Coronary artery (tissue), 2 donors: ENCODE data around the gene NAXE.
A peak's percentile ranks its signal among the peaks of the same experiment; 100 is the strongest.
"Not testable (repeated sequence)": the region's sequence is repeated elsewhere in the genome, so short reads cannot be mapped to it uniquely, and the experiment has no call there.

Source experiments
- DNase-seq: peaks from one replicate; pipeline ENCODE4 v3.0.0-alpha.2; 2017; ENCODE audit warnings: low spot score
- H3K27ac ChIP-seq, 2 donors: fragments of 200-600 bp; sonication (generic); one replicate each; pipeline ENCODE4 v1.5.1; 2016 to 2019
- H3K4me3 ChIP-seq: fragments of 200-600 bp; sonication (generic); 2 replicates; pipeline ENCODE4 v1.5.1; 2016; ENCODE audit warnings: mild to moderate bottlenecking, moderate library complexity
- TF ChIP-seq, protein P1 (sequence below): fragments of 200-600 bp; sonication (generic); IDR thresholded peaks from one replicate; pipeline ENCODE4 v1.5.1; 2019; ENCODE audit warnings: antibody characterized with exemption

NAXE gene

DNA sequence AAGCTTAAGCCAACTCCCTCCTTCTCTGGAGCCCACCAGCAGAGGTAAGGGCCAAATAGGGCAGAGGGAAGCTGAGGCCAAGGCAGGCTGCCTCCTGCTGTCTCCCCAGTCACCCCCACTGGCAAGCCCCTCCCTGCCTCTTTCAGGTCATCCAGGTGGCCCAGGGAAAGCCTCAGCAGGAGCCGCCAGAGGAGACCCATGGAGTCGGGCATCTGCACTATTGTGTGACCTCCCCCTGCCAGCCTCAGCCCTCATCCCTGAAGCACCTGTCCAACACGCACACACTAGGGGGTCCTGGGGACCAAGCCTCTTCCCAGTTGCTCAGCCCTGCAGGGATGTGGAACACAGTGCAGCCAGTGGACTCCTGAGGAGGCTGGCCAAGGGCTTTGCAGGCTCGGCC, 5.3 kb upstream of the NAXE start:
- TF ChIP-seq, protein P1, sequence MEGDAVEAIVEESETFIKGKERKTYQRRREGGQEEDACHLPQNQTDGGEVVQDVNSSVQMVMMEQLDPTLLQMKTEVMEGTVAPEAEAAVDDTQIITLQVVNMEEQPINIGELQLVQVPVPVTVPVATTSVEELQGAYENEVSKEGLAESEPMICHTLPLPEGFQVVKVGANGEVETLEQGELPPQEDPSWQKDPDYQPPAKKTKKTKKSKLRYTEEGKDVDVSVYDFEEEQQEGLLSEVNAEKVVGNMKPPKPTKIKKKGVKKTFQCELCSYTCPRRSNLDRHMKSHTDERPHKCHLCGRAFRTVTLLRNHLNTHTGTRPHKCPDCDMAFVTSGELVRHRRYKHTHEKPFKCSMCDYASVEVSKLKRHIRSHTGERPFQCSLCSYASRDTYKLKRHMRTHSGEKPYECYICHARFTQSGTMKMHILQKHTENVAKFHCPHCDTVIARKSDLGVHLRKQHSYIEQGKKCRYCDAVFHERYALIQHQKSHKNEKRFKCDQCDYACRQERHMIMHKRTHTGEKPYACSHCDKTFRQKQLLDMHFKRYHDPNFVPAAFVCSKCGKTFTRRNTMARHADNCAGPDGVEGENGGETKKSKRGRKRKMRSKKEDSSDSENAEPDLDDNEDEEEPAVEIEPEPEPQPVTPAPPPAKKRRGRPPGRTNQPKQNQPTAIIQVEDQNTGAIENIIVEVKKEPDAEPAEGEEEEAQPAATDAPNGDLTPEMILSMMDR = no peak

DNA sequence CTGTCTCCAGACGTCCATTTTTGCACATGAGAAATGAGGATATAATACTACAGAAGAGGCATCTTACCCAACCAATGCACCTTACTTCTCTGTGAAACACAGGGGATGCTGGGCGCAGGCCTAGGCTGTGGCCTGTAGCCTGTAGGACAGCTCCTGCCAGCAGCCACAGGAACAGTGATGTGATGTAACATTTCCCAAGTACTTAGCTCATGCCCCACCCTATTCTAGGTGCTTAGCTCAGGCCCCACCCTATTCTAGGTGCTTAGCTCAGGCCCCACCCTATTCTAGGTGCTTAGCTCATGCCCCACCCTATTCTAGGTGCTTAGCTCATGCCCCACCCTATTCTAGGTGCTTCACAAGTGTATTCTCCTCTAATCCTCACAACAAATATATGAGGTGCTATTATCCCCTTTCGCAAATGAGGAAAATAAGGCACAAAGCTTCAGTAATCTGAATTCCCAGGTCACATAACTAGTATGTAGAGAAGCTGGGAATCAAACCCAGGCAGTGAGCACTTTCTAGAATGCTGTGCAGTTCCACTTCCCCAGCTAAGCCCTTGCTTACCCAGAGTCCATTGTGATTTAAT, 4.6 kb upstream of the NAXE start:
- Histone ChIP-seq H3K4me3 (no peak overlapping the region), H3K27ac (no peak overlapping the region)
- TF ChIP-seq, protein P1 = no peak
- no peak for DNase-seq

More for the DNA sequence above, 5.3 kb upstream of the NAXE start:
- no peak for DNase-seq
- H3K27ac ChIP-seq = no peak overlapping the region
- H3K4me3 ChIP-seq = no peak overlapping the region

DNA sequence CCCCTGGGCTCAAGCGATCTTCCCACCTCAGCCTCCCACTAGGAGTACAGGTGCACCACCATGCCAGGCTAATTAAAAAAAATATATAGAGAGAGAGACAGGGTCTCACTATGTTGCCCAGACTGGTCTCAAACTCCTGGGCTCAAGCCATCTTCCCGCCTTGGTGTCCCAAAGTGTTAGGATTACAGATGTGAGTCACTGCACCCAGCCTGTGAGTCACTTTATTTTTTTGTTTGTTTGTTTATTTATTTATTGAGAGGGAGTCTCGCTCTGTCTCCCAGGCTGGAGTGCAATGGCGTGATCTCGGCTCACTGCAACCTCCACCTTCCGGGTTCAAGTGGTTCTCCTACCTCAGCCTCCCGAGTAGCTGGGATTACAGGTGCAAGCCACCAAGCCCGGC, 3.6 kb upstream of the NAXE start:
- H3K27ac ChIP-seq, H3K4me3 ChIP-seq, DNase-seq: not testable (repeated sequence)

DNA sequence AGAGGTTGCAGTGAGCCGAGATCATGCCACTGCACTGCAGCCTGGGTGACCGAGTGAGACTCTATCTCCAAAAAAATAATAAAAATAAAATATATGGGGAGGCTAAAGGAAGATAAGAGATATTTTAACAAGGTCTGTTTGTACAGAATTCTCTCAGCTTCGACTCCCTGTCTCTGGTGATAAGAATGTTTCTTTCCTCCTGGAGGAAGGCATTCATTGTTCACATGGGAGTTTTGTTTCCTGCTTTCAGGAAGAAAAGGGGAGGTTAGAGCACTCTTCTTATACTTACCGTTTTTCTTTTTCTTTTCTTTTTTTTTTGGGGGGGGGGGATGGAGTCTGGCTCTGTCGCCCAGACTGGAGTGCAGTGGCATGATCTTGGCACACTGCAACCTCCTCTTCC, 2.0 kb upstream of the NAXE start:
- DNase-seq = no peak
- Histone ChIP-seq H3K27ac (no peak overlapping the region), H3K4me3 (no peak overlapping the region)
- TF ChIP-seq, protein P1 = no peak

DNA sequence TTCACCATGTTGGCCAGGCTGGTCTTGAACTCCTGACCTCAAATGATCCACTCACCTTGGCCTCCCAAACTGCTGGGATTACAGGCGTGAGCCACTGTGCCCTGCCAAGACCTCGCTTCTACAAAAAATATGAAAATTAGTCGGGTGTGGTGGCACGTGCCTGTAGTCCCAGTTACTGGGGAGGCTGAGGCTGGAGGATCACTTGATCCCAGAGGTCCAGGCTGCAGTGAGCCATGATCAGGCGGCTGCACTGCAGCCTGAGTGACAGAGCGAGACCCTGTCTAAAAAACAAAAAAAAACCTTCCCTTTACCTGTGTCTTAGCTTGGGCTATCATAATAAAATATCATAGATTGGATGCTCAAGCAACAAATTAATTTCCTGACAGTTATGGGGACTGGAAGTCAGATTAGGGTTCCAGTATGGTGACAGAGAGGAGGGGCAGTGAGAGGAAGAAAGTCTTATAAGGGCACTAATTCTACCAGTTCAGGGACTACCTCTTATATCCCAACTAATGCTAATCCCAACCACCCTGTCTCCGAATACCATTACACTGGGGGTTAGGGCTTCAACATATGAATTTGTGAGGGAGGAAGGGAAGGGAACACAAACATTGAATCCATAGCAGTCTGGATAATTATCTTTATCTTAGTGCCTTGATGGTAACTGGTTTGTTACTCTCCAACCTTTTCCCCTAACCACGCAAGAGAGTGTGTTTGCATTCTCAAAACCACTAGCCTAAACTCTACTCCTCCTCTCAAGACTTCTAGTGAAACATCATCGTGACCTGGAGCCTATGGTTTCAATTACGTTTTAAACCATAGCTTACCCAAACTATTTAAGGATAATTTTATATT, 1.0 kb upstream of the NAXE start:
- H3K4me3 ChIP-seq = peak overlapping the region; percentile 89
- TF ChIP-seq, protein P1 = no peak
- DNase-seq = peak; percentile 22
- peak overlapping the region; percentile 81 to 88 for H3K27ac ChIP-seq

DNA sequence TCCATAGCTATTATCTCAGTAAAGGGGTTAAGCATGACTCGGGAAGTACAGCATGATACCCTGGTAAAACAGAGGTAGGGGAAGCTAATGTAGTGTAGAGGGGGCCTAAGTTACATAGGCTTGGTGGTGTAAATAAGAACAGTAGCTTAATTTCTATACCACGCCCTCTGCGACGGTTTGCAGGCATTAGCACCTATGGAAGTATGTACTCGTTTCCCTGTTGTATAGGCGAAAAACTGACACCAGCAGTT, 470 bp upstream of the NAXE start:
- peak overlapping the region; percentile 81 to 88 for H3K27ac ChIP-seq
- peak overlapping the region; percentile 89 for H3K4me3 ChIP-seq
- TF ChIP-seq, protein P1 = no peak
- DNase-seq = no peak

DNA sequence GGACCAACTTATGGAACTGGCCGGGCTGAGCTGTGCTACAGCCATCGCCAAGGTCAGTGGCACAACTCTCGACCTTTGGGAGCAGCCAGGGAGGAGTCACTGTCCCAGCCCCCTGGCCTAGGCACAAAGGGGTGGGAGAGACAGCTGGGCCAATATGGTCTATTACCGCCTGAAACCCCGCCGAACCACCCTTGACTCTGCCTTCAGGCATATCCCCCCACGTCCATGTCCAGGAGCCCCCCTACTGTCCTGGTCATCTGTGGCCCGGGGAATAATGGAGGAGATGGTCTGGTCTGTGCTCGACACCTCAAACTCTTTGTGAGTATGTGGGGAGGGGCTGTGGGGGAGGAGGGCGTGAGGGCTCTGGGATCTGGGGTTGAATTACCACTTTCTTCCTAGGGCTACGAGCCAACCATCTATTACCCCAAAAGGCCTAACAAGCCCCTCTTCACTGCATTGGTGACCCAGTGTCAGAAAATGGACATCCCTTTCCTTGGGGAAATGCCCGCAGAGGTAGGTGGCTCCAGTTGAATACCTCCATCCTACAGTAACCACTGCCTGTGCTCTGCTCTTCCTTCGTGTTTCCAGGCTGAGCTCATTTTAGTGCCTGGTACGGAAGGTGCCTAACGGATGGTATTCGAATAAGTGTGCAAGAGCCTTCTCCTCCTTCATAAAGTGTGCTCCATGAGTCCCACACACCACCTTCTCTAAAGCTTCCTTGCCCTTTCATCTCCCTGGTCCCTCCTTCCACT, 758 bp downstream of the NAXE start:
- H3K27ac ChIP-seq = peak overlapping the region; percentile 81 to 88
- TF ChIP-seq, protein P1 = no peak
- no peak for DNase-seq
- H3K4me3 ChIP-seq = peak overlapping the region; percentile 89
